ENCODE measurements around the gene PRSS50.
A peak's percentile ranks its signal among the peaks of the same experiment; 100 is the strongest.
"Not testable (repeated sequence)": the region's sequence is repeated elsewhere in the genome, so short reads cannot be mapped to it uniquely, and the experiment has no call there.

Gene PRSS50

GRCh38 chr3:46708401-46709156 is 9.1 kb downstream of the PRSS50 start:
- DNase-seq (ENCODE audit: low spot score) = no peak

DNA sequence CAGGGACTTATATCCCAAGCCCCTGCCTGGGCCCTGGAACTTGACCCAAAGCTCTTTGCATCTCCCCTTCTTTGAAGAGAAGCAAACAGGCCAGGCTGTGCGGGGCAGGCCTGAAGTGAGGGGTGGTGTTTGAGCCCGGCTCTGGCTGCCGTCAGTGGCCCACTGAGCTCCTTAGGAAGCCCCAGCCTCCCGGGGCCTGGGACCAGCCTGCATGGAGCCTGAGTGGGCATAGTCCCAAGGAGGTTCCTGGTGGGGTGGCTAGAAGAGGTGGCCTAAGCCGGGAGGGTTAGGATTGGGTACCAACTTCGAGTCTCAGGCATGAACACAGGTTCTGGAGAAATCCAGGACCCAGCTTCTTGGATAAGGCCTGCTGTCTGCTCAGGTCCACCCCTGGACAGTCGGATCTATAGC is 10.1 kb downstream of the PRSS50 start:
- DNase-seq (ENCODE audit: low spot score) = no peak

DNA sequence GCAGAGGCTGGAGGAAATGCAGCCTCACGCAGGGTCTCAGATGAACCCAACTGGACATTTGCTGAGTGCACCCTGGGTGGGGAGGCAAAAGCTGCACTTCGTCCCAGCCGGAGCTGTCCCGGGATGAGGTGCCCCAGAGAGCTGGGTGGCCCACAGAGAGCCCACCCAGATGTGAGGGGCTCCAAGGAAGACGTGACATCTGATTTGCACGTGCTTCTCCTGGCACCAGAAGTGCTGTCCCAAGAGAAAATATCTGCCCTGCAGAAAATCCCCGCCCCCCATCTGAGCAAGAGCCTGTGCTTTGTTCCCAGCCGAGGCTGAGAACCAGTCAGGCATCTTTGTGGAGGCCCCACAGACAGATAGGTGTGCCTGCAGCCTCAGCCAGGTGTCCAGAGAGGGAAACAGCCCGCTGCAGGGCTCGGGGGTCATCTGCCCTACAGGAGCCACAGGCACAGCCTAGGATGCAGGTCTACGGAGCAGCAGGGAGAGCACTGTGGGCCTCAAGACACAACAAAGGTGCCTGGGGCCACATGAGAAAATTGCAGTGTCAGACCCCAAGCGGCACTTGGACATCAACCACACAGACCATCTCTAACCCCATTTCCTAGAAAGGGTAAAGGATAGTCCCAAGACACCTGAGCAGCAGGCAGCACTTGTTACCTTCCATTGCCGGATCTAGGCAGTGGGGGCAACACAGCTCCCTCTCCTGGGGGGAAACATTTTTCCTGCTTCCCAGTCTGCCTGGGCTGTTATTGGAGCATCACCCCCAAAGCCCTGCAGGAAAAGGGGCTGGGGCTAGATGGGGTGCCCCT is 10.7 kb downstream of the PRSS50 start:
- no peak for DNase-seq (ENCODE audit: low spot score)

DNA sequence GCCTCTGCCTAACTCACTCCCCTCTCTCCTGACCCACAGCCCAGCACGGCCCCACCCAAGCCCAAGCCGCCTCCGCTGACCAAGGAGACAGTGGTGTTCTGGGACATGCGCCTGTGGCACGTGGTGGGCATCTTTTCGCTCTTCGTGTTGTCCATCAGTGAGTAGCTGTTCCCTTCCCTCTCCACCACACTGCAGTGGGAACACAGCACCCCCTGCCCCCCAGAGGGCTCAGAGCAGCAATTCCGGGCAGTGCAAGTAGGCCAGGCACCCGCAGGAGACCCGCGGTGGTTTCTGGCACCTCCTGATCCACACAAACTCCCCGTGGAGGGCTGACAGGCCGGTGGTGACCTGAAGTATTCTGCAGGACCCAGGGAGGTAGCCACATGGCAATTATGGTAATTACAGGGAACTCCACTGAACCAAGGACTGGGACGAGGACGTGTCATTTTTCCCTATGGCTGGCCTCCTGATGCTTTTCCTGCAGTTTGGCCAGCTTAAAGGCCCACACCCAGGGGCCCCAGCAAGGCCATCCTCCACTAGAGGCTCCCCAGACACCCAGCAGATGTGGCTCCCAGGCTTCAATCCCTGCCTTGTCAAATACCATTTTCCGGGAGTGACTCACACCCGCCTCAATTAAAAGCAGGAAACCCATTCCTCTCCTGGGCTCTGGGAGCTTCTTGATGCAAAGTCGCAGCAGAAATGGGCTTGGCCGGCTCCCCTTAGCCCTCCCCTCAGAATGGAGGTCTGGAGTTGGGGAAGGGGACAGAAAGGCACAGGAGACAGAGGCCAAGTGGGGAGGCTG is 11.7 kb downstream of the PRSS50 start:
- DNase-seq (ENCODE audit: low spot score) = no peak

GRCh38 chr3:46705022-46705530 is 12.6 kb downstream of the PRSS50 start:
- DNase-seq (ENCODE audit: low spot score) = peak; percentile 23

GRCh38 chr3:46704346-46704745 is 13.3 kb downstream of the PRSS50 start:
- not testable (repeated sequence) for DNase-seq (ENCODE audit: low spot score)

GRCh38 chr3:46703013-46703520 is 14.6 kb downstream of the PRSS50 start:
- DNase-seq (ENCODE audit: low spot score) = no peak

- DNase-seq (ENCODE audit: low spot score) = no peak
Observed at GRCh38 chr3:46702246-46703012, 15.2 kb downstream of the PRSS50 start.

- no peak for DNase-seq (ENCODE audit: low spot score)
Observed at GRCh38 chr3:46701181-46701939, 16.3 kb downstream of the PRSS50 start, which contains the start of gene TMIE. TMIE (plus strand) TSS chr3:46701392; CDS start chr3:46701488, 96 bp downstream.

- DNase-seq (ENCODE audit: low spot score) = peak; percentile 29
Observed at GRCh38 chr3:46700772-46701171, 16.9 kb downstream of the PRSS50 start.

DNA sequence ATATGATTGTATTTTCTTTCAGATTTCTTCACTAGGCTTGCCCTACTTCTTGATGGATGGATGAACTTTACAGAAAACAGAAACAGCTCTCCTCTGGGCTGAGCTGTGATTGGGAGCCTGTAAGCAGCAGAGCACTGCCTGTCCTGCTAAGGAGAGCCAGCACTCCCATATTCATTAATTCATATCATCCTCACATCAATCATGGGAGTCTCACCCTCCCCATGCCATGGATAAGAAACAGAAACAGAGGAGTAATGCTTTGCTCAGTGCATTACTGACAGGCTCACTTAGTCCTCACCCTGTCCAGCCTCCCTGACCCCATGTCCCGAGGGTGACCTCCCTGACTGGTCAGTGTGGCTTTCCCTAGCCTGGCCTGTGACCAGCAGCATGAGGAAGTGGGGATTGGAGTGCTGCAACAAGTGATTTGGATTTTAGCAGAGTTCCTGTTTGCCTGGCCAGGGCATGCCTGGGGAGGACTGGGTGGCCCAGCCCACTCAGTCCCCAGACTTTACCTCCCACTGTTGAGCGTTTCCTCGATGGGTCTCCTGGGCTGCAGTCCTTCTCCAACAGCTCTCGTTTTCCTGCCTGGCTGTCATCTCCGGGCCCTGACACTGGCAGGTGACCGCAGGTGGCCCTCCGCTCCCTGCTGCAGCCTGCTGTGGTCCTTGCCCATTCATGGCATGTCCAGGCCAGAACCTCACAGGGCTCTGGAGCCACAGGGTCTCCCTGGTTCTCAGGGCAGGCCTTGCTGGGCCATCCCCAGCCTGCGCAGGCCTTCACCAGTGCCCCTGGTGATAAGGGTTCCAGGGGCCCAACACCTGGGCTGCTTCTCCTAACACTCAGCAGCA is 17.8 kb downstream of the PRSS50 start:
- DNase-seq (ENCODE audit: low spot score) = peak; percentile 42

GRCh38 chr3:46695962-46696894 is 21.4 kb downstream of the PRSS50 start:
- no peak for DNase-seq (ENCODE audit: low spot score)

GRCh38 chr3:46695177-46695961 is 22.3 kb downstream of the PRSS50 start:
- no peak for DNase-seq (ENCODE audit: low spot score)

GRCh38 chr3:46694520-46694919 is 23.1 kb downstream of the PRSS50 start:
- DNase-seq (ENCODE audit: low spot score) = no peak

DNA sequence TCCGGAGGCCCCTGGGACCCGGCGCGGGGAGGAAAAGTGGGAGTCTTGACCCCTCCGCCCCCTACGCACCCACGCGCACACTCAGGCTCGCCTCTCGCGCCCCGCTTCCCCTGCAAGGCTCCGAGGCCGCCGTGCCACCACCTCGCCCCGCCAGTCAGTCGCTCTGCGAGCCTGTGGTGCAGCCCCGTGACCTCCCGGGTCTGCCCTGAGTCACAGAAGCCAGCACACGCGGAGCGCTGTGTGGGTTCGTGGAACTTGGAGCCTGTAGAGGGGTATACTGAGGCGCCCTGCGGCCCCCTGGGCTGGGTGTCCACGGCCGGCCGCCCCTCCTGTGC is 23.8 kb downstream of the PRSS50 start:
- no peak for DNase-seq (ENCODE audit: low spot score)

DNA sequence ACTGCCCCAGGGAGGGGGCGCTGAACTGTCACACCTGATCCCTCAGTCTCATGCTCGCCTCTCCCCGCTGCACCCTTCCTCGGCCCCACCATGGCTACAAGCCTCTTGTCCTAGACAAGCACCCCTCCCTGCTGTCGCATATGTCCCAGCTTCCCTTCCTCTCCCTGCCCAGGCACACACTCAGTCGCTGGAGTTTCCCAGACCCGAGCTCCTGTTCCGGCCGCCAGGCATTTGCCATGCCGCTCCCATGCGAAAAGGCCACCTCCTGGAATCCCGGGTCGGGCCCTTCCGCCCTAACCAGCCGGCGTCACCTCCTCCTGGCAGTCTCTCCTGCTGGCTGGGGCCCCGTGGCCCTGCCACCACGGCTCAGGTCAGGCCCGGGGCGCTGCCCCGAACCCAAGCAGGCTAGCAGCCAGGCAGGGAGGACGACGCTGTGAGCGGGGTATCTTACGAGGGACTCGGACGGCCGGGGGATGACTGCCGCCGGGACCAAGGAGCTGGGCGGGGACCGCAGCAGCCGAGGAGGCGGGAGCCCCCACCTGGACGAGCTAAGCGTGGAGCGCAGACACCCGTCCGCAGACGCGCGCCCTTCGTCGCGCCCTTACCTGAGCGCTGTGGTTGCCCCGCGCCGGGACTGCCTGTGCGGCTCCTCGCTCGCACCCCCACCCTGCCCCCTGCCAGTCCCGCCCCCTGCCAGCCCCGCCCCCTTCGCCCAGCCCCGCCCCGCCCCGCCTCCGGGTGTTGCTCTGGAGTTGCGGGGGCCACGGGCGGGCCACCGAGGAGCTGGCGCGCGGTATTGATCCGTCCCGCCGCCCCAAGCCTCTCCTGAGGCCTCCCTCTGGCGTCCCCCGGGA is 24.4 kb downstream of the PRSS50 start, which contains the start of gene ALS2CL:
Gene ALS2CL, minus strand, starts transcription at position 642 of the 854 bp plus-strand sequence. CDS start 4,239 bp downstream, outside the sequence.
- DNase-seq (ENCODE audit: low spot score) = no peak
